ENCODE measurements around the gene FER. TPM values are rescaled to one million over a fixed set of nuclear protein-coding genes. Genes with fewer than 3 reads are reported as not detected.

The FER gene
- total and polyA plus RNA-seq, 2 of the 13 experiments (the other 11 are each of a cell fraction or from before 2014, with no cell fraction given), result 7.9 to 29.0 TPM

DNA sequence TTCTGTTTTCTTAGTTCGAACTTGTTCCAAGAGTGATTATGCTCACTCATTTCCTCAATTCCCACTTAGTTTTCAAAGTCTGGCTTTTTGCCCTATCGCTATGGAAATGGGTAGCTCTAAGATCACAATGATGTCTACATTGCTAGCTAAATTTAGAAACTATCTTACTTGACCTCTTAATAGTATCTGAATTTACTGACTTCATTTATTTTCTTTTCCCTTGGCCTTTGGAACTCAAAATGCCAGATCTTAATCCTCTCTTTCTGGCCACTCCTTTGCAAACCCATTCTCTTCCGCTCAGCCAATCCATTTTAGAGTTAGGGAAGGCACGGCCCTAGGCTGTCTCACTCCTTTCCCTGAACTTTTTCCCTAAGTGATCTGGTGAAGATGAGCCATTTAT is 137.0 kb downstream of the FER start:
- H3K4me1 ChIP-seq (ENCODE audit: insufficient read depth, low read length), result no peaks in the 10 kb centered on the region
- H3K27ac ChIP-seq (ENCODE audit: extremely low read length, insufficient read depth, low read length), result no peak overlapping the region
- no peaks in the 10 kb centered on the region for H3K27me3 ChIP-seq (ENCODE audit: control insufficient read depth in 1 of 2, insufficient read depth in 2 of 2, low read length in 2 of 2)
- H3K9me3 ChIP-seq (ENCODE audit: low read length), result peaks cover 7% of the 10 kb centered on the region
- intact Hi-C loops (cut with micrococcal nuclease; ENCODE audit: unreplicated experiment) (no loop called here), in situ Hi-C loops (cut with HindIII; ENCODE audit: extremely low pct_ligation_motif_present, low pct_unique_long_range_greater_than_20kb) (no loop called here)
- ChIA-PET POLR2A (no interaction called here), CTCF (ENCODE audit: low intra/inter-chr PET ratio, low total read pairs) (no interaction called here)
- no peak overlapping the region for H3K4me2 ChIP-seq (ENCODE audit: low read depth, low read length)
- H3K79me2 ChIP-seq (ENCODE audit: insufficient read depth, low read length), result no peaks in the 10 kb centered on the region
- ATAC-seq (no peak), FAIRE-seq (no peak), DNase-seq (ENCODE audit: low spot score) (no peak)
- 84% methylated on average over 4 of the region's 4 CpGs for WGBS (ENCODE audit: low lambda C conversion rate)
- no peak overlapping the region for H3K4me3 ChIP-seq (replicated peaks in 1 of 3; ENCODE audit: insufficient read depth in 1 of 3, low read depth in 2 of 3, low read length in 3 of 3)
- H3K36me3 ChIP-seq (replicated peaks in 1 of 2; ENCODE audit: control insufficient read depth in 1 of 2, insufficient read depth in 2 of 2, low read length in 2 of 2), result no peaks in the 10 kb centered on the region
- TF ChIP-seq, protein P1, sequence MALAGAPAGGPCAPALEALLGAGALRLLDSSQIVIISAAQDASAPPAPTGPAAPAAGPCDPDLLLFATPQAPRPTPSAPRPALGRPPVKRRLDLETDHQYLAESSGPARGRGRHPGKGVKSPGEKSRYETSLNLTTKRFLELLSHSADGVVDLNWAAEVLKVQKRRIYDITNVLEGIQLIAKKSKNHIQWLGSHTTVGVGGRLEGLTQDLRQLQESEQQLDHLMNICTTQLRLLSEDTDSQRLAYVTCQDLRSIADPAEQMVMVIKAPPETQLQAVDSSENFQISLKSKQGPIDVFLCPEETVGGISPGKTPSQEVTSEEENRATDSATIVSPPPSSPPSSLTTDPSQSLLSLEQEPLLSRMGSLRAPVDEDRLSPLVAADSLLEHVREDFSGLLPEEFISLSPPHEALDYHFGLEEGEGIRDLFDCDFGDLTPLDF (CRISPR knock-in tag; IDR thresholded peaks at IDR 0.05), result no peak
- TF ChIP-seq SOX13 (IDR thresholded peaks at IDR 0.05), result no peak
- TF ChIP-seq SOX13 (CRISPR knock-in tag; conservative IDR thresholded peaks at IDR 0.05 in 1 of 2, IDR thresholded peaks at IDR 0.05 in 1 of 2), result no peak
- TF ChIP-seq, protein P2, sequence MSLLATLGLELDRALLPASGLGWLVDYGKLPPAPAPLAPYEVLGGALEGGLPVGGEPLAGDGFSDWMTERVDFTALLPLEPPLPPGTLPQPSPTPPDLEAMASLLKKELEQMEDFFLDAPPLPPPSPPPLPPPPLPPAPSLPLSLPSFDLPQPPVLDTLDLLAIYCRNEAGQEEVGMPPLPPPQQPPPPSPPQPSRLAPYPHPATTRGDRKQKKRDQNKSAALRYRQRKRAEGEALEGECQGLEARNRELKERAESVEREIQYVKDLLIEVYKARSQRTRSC (CRISPR knock-in tag; IDR thresholded peaks at IDR 0.05; ENCODE audit: low read depth), result no peak
- no peak for TF ChIP-seq TP53 (CRISPR knock-in tag; conservative IDR thresholded peaks at IDR 0.05)
- H3K9ac ChIP-seq (ENCODE audit: insufficient read depth, low read depth, low read length), result no peak overlapping the region
- no peak overlapping the region for H2AFZ ChIP-seq (ENCODE audit: low read length)
- no peaks in the 10 kb centered on the region for H4K20me1 ChIP-seq (ENCODE audit: insufficient read depth, low read length)
- BruUV-seq (replicated peaks), result no TSS peak

DNA sequence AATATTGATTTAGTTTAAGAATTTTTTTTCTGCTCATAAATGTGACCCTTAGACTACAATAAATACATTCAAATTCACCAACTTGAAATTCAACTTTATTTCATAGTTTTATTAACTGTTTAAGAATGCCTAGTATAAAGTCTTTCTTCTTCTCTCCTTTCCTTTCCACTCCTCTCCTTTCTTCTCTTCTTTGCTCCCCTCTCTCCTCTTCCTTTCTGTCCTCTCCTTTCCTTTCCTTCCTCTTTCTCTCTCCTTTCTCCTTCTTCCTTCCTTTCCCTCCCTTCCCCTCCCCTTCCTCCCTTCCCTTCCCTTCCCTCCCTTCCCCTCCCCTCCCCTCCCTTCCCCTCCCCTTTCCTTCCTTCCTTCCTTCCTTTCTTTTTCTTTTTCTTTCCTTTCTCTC is 150.6 kb downstream of the FER start:
- no peak overlapping the region for H3K27ac ChIP-seq (ENCODE audit: extremely low read length, insufficient read depth, low read length)
- no peaks in the 10 kb centered on the region for H4K20me1 ChIP-seq (ENCODE audit: insufficient read depth, low read length)
- POLR2A ChIA-PET, result no interaction called here
- FAIRE-seq, result no peak
- H3K4me2 ChIP-seq (ENCODE audit: low read depth, low read length), result no peak overlapping the region
- ATAC-seq, result no peak
- H3K27me3 ChIP-seq (ENCODE audit: control insufficient read depth in 1 of 2, insufficient read depth in 2 of 2, low read length in 2 of 2), result no peaks in the 10 kb centered on the region
- TF ChIP-seq HNRNPK (IDR thresholded peaks at IDR 0.05; ENCODE audit: low read depth, low read length, poor library complexity, severe bottlenecking), result peak; percentile 80
- TF ChIP-seq FOXA3 (CRISPR knock-in tag; IDR thresholded peaks at IDR 0.05), result no peak
- peak; percentile 37 for TF ChIP-seq PCBP2 (optimal IDR thresholded peaks at IDR 0.05; ENCODE audit: low read depth, low read length, poor library complexity, severe bottlenecking)
- peaks cover 8% of the 10 kb centered on the region; the same call in 1 of the 2 replicates for H3K4me1 ChIP-seq (ENCODE audit: insufficient read depth, low read length)
- no peaks in the 10 kb centered on the region for H3K9me3 ChIP-seq (ENCODE audit: low read length)
- no peaks in the 10 kb centered on the region for H3K79me2 ChIP-seq (ENCODE audit: insufficient read depth, low read length)
- intact Hi-C loops (cut with micrococcal nuclease; ENCODE audit: unreplicated experiment), result no loop called here
- H3K36me3 ChIP-seq (replicated peaks in 1 of 2; ENCODE audit: control insufficient read depth in 1 of 2, insufficient read depth in 2 of 2, low read length in 2 of 2), result no peaks in the 10 kb centered on the region
- H3K4me3 ChIP-seq (replicated peaks in 1 of 3; ENCODE audit: insufficient read depth in 1 of 3, low read depth in 2 of 3, low read length in 3 of 3), result no peak overlapping the region
- CTCF ChIA-PET (ENCODE audit: low intra/inter-chr PET ratio, low total read pairs), result no interaction called here
- no TSS peak for BruUV-seq (replicated peaks)
- no peak overlapping the region for H3K9ac ChIP-seq (ENCODE audit: insufficient read depth, low read depth, low read length)
- DNase-seq (ENCODE audit: low spot score), result no peak
- in situ Hi-C loops (cut with HindIII; ENCODE audit: extremely low pct_ligation_motif_present, low pct_unique_long_range_greater_than_20kb), result no loop called here
- no peak overlapping the region for H2AFZ ChIP-seq (ENCODE audit: low read length)

Data from HepG2 (cell line).